Measurements from ENCODE around the gene HIF3A.

HIF3A gene

GRCh38 chr19:46386996-46387712 lies 90.3 kb downstream of the HIF3A start:
- no peak for DNase-seq

- no peak for DNase-seq
These were observed 90.9 kb downstream of the HIF3A start for GRCh38 chr19:46387713-46388130.

GRCh38 chr19:46388311-46389095 lies 91.7 kb downstream of the HIF3A start:
- no peak for DNase-seq

GRCh38 chr19:46390121-46390858 lies 93.4 kb downstream of the HIF3A start:
- DNase-seq, result no peak

GRCh38 chr19:46390866-46391265 lies 94.0 kb downstream of the HIF3A start:
- DNase-seq, result no peak

- DNase-seq, result no peak
These were observed 94.7 kb downstream of the HIF3A start for GRCh38 chr19:46391296-46392251.

- no peak for DNase-seq
These were observed 95.5 kb downstream of the HIF3A start for GRCh38 chr19:46392252-46392801.

GRCh38 chr19:46392837-46393236 lies 96.0 kb downstream of the HIF3A start:
- DNase-seq, result no peak

Data from KG1 (cell line).